Gastroesophageal sphincter (tissue), 3 donors: ENCODE results near the gene POC1A.

Experiments
- CTCF ChIP-seq, 4 experiments: fragments of 200-600 bp in 2 of 4; fragments of 450-650 bp in 2 of 4; sonication (generic) in 1 of 4; IDR thresholded peaks; one replicate each; pipeline ENCODE4 v1.5.1; 2017 to 2019; ENCODE audit warnings: antibody characterized with exemption in 4 of 4, mild to moderate bottlenecking in 2 of 4, moderate library complexity in 2 of 4
- POLR2A ChIP-seq, 2 donors: fragments of 450-650 bp; IDR thresholded peaks; one replicate each; pipeline ENCODE4 v1.6.1; 2017; ENCODE audit warnings: antibody characterized with exemption in 2 of 2, mild to moderate bottlenecking in 2 of 2, moderate library complexity in 1 of 2
- POLR2AphosphoS5 ChIP-seq: sonication (generic); formaldehyde crosslinking; IDR thresholded peaks from one replicate; pipeline ENCODE4 v1.6.1; 2017; ENCODE audit warnings: antibody characterized with exemption

- TF ChIP-seq CTCF (IDR thresholded peaks at IDR 0.05), result no peak
- no peak for TF ChIP-seq POLR2A (IDR thresholded peaks at IDR 0.05)
- TF ChIP-seq POLR2AphosphoS5, result no peak
Observed at GRCh38 chr3:52073490-52073889, 80.7 kb downstream of the POC1A start.
